Neural cell (in vitro differentiated cells): ENCODE measurements around the gene SCUBE1.

Experiments
- CTCF ChIP-seq: fragments of 450-650 bp; IDR thresholded peaks from 2 replicates; pipeline ENCODE4 v1.5.1; 2014; ENCODE audit warnings: antibody characterized with exemption, mild to moderate bottlenecking, moderate library complexity; ENCODE audit not compliant: poor library complexity, severe bottlenecking
- EP300 ChIP-seq: fragments of 450-650 bp; conservative IDR thresholded peaks from 2 replicates; pipeline ENCODE4 v1.6.1; 2014; ENCODE audit warnings: antibody characterized with exemption, mild to moderate bottlenecking, moderate library complexity; ENCODE audit not compliant: poor library complexity, severe bottlenecking
- MXI1 ChIP-seq: fragments of 450-650 bp; conservative IDR thresholded peaks from 2 replicates; pipeline ENCODE4 v1.6.1; 2014; ENCODE audit warnings: antibody characterized with exemption, mild to moderate bottlenecking; ENCODE audit not compliant: poor library complexity, severe bottlenecking
- REST ChIP-seq: IDR thresholded peaks from 2 replicates; pipeline ENCODE4 v1.6.1; 2012; ENCODE audit warnings: borderline replicate concordance
- TAF1 ChIP-seq: IDR thresholded peaks from 2 replicates; pipeline ENCODE4 v1.6.1; 2012; ENCODE audit warnings: low read depth

GRCh38 chr22:43293259-43293654 is 49.9 kb downstream of the SCUBE1 start:
- TF ChIP-seq EP300 (no peak), CTCF (no peak), REST (no peak), MXI1 (no peak), TAF1 (no peak)
